Fibroblast of lung (primary cell): Measurements from ENCODE around the gene MRPS34.

Source experiments
- EZH2 ChIP-seq: IDR thresholded peaks from 2 replicates; pipeline ENCODE4 v1.5.1; 2012; ENCODE audit warnings: low read length, control low read depth, mild to moderate bottlenecking; ENCODE audit errors: missing control alignments
- TF ChIP-seq, protein P1 (sequence below), 2 donors: IDR thresholded peaks in 1 of 2; conservative IDR thresholded peaks in 1 of 2; 1 replicate in 1 of 2; 2 replicates in 1 of 2; pipeline ENCODE4 v1.5.1; 2011 to 2012; ENCODE audit warnings: low read length in 2 of 2, control low read depth in 1 of 2, inconsistent platforms in 1 of 2, low read depth in 1 of 2, mild to moderate bottlenecking in 1 of 2

DNA sequence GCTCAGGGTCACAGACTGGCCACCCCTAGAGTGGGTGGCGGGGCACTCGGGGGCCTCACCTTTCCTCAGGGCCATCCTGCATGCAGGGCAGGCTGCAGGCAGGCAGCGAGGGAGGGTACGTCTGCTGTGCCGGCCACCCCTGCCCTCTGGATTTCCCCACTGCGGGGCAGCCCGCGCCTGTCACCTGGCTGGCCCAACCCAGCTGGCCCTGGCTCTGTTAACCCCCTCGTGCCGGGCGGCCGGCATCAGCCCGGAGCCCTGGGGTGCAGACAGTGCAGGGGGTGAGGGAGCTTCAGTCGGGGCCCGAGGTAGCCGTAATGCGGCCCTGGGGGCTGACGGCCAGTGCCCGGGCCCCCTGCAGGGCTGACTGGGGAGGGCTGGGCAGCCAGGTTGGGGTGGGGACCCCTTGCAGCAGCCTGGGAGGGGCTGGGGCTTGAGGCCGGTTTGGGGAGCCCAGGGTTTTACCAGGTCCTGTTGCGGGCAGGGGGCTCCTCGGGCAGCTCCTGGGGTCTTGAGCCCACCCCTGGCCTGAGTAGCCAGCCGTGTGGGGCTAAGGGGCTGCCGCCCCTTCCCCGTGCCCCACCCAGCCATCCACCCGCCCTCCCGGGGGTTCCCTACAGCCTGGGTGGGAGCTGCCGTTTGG is 20.8 kb upstream of the MRPS34 start, which contains the start of gene IGFALS:
- no peak for TF ChIP-seq EZH2
- TF ChIP-seq, protein P1, sequence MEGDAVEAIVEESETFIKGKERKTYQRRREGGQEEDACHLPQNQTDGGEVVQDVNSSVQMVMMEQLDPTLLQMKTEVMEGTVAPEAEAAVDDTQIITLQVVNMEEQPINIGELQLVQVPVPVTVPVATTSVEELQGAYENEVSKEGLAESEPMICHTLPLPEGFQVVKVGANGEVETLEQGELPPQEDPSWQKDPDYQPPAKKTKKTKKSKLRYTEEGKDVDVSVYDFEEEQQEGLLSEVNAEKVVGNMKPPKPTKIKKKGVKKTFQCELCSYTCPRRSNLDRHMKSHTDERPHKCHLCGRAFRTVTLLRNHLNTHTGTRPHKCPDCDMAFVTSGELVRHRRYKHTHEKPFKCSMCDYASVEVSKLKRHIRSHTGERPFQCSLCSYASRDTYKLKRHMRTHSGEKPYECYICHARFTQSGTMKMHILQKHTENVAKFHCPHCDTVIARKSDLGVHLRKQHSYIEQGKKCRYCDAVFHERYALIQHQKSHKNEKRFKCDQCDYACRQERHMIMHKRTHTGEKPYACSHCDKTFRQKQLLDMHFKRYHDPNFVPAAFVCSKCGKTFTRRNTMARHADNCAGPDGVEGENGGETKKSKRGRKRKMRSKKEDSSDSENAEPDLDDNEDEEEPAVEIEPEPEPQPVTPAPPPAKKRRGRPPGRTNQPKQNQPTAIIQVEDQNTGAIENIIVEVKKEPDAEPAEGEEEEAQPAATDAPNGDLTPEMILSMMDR (conservative IDR thresholded peaks at IDR 0.05 in 1 of 2, IDR thresholded peaks at IDR 0.05 in 1 of 2; ENCODE audit: low read depth in 1 of 2, low read length in 2 of 2): no peak
